GM12878 (cell line): Measurements from ENCODE around the gene TMEM201. TPM values are rescaled to one million over a fixed set of nuclear protein-coding genes. Genes with fewer than 3 reads are reported as not detected.

Source experiments
- ATF3 ChIP-seq: IDR thresholded peaks from 2 replicates; pipeline ENCODE4 v1.6.1; 2011; ENCODE audit warnings: low read depth, mild to moderate bottlenecking, low read length, moderate library complexity, borderline replicate concordance; ENCODE audit errors: extremely low read depth
- CEBPB ChIP-seq, 2 experiments: fragments of 150-350 bp in 1 of 2; IDR thresholded peaks; 2 replicates each; pipeline ENCODE4 v1.6.1; 2012 to 2014; ENCODE audit warnings: low read depth in 2 of 2, low read length in 2 of 2, borderline replicate concordance in 1 of 2, inconsistent platforms in 1 of 2
- CEBPZ ChIP-seq: fragments of 150-350 bp; IDR thresholded peaks from 2 replicates; pipeline ENCODE4 v1.6.1; 2016; ENCODE audit warnings: low read depth, low read length
- E2F4 ChIP-seq: IDR thresholded peaks from 2 replicates; pipeline ENCODE4 v1.6.1; 2012; ENCODE audit warnings: low read depth, low read length, improper control_type of control experiment
- EED ChIP-seq: sonication (generic); IDR thresholded peaks from 2 replicates; pipeline ENCODE4 v1.6.1; 2016; ENCODE audit warnings: antibody characterized with exemption, low read depth
- EGR1 ChIP-seq, 2 experiments: IDR thresholded peaks; 1 replicate in 1 of 2; 2 replicates in 1 of 2; pipeline ENCODE4 v1.6.1; 2011 to 2012; ENCODE audit warnings: low read depth in 2 of 2, low read length in 2 of 2, borderline replicate concordance in 1 of 2, mild to moderate bottlenecking in 1 of 2, moderate library complexity in 1 of 2
- FOXK2 ChIP-seq: fragments of 450-650 bp; IDR thresholded peaks from 2 replicates; pipeline ENCODE4 v1.6.1; 2017; ENCODE audit warnings: mild to moderate bottlenecking, moderate library complexity
- GATAD2B ChIP-seq: fragments of 450-650 bp; conservative IDR thresholded peaks from 2 replicates; pipeline ENCODE4 v1.6.1; 2017; ENCODE audit warnings: low read depth, mild to moderate bottlenecking, moderate library complexity
- HSF1 ChIP-seq: fragments of 150-350 bp; IDR thresholded peaks from 2 replicates; pipeline ENCODE4 v1.6.1; 2014; ENCODE audit warnings: mild to moderate bottlenecking, low read depth, low read length
- IKZF1 ChIP-seq: fragments of 450-650 bp; conservative IDR thresholded peaks from 2 replicates; pipeline ENCODE4 v1.6.1; 2017; ENCODE audit warnings: antibody characterized with exemption, mild to moderate bottlenecking
- IRF4 ChIP-seq: IDR thresholded peaks from 2 replicates; pipeline ENCODE4 v1.6.1; 2011; ENCODE audit warnings: low read depth, low read length
- LARP7 ChIP-seq: fragments of 450-650 bp; IDR thresholded peaks from 2 replicates; pipeline ENCODE4 v1.6.1; 2017; ENCODE audit warnings: mild to moderate bottlenecking
- MLLT1 ChIP-seq: fragments of 450-650 bp; IDR thresholded peaks from 2 replicates; pipeline ENCODE4 v1.6.1; 2016; ENCODE audit warnings: mild to moderate bottlenecking
- NFYB ChIP-seq: IDR thresholded peaks from 2 replicates; pipeline ENCODE4 v1.6.1; 2011; ENCODE audit warnings: low read depth, mild to moderate bottlenecking, low read length, improper control_type of control experiment, moderate library complexity; ENCODE audit not compliant: insufficient read depth
- NR2C2 ChIP-seq: IDR thresholded peaks from 2 replicates; pipeline ENCODE4 v1.6.1; 2011; ENCODE audit warnings: borderline replicate concordance, low read depth; ENCODE audit not compliant: control insufficient read depth, insufficient read length
- PAX5 ChIP-seq: IDR thresholded peaks from 2 replicates; pipeline ENCODE4 v1.6.1; 2011; ENCODE audit warnings: low read depth, low read length, borderline replicate concordance
- PAX8 ChIP-seq: fragments of 450-650 bp; IDR thresholded peaks from 2 replicates; pipeline ENCODE4 v1.6.1; 2017; ENCODE audit warnings: mild to moderate bottlenecking, moderate library complexity
- POLR2AphosphoS5 ChIP-seq: IDR thresholded peaks from 2 replicates; pipeline ENCODE4 v1.6.1; 2011; ENCODE audit warnings: mild to moderate bottlenecking, low read length, inconsistent platforms
- RELB ChIP-seq: fragments of 450-650 bp; IDR thresholded peaks from 2 replicates; pipeline ENCODE4 v1.6.1; 2017; ENCODE audit warnings: low read depth, mild to moderate bottlenecking, moderate library complexity
- STAT1 ChIP-seq: fragments of 450-650 bp; conservative IDR thresholded peaks from 2 replicates; pipeline ENCODE4 v1.6.1; 2014; ENCODE audit warnings: antibody characterized with exemption, mild to moderate bottlenecking
- TCF3 ChIP-seq: IDR thresholded peaks from 2 replicates; pipeline ENCODE4 v1.6.1; 2012; ENCODE audit warnings: low read depth, mild to moderate bottlenecking, low read length, borderline replicate concordance; ENCODE audit not compliant: insufficient read depth
- polyA plus RNA-seq, 11 experiments: library from polyadenylated mRNA; depleted of rRNA in 4 of 11; unstranded in 6 of 11; stranded (reverse) in 5 of 11; fragments of >200 nt; fragmentation: Nextera tagmentation in 4 of 11; fragmentation: Illumina TruSeq in 1 of 11; extraction: Ambion mirVana in 4 of 11; extraction: Trizol in 1 of 11; gene quantifications; 1 replicate in 1 of 11; 2 replicates in 10 of 11; pipeline versions ENCODE4 v1.2.1 to v1.2.3, GENCODE V29; 2011 to 2016; ENCODE audit warnings: inconsistent platforms in 2 of 11, missing spikeins in 2 of 11, low read depth in 1 of 11
- total RNA-seq, 4 experiments: library from RNA; depleted of rRNA in 3 of 4; stranded (reverse); fragments of >200 nt in 3 of 4; fragmentation: Illumina TruSeq in 1 of 4; extraction: Trizol in 1 of 4; gene quantifications; 2 replicates each; pipeline versions ENCODE4 v1.2.1 to v1.2.3, GENCODE V29; 2013 to 2021

TMEM201 gene
- total and polyA plus RNA-seq, 10 of the 15 experiments (the other 5 are each of a cell fraction or from before 2014, with no cell fraction given): 0.13 to 26.6 (median 6.1) TPM

GRCh38 chr1:9588551-9589143, at the start of gene TMEM201 (continued):
- TF ChIP-seq STAT1: no peak
- no peak for TF ChIP-seq POLR2AphosphoS5
- TF ChIP-seq ATF3: no peak
- no peak for TF ChIP-seq FOXK2
- 0 out of 2 replicates have a peak, but pooled peaks have one; percentile 51 for TF ChIP-seq LARP7
- TF ChIP-seq PAX8: no peak
- TF ChIP-seq IKZF1: peak; percentile 49
- TF ChIP-seq HSF1: no peak
- no peak for TF ChIP-seq EED
- no peak for TF ChIP-seq RELB
- no peak for TF ChIP-seq NR2C2
- no peak for TF ChIP-seq PAX5
- no peak for TF ChIP-seq MLLT1
- TF ChIP-seq TCF3: no peak
- TF ChIP-seq IRF4: no peak
- no peak for TF ChIP-seq CEBPZ
- TF ChIP-seq NFYB: peak; percentile 81; the same call in 1 of the 2 replicates
- TF ChIP-seq E2F4: 0 out of 2 replicates have a peak, but pooled peaks have one; percentile 17
- TF ChIP-seq GATAD2B: no peak; the same call in 1 of the 2 replicates
- TF ChIP-seq CEBPB (IDR thresholded peaks at IDR 0.05; ENCODE audit: borderline replicate concordance in 1 of 2, low read depth in 2 of 2, low read length in 2 of 2): no peak
- peak in 1 of 2 experiments; percentile 76; a peak in 2 of 3 replicates for TF ChIP-seq EGR1 (IDR thresholded peaks at IDR 0.05; ENCODE audit: borderline replicate concordance in 1 of 2, low read depth in 2 of 2, low read length in 2 of 2)
